Activated naive CD4-positive, alpha-beta T cell treated with anti-CD3 and anti-CD28 coated beads, Interleukin-2, amount 50 U/mL, for 24 hours (primary cell): ENCODE results near the gene ROR2.

Experiments used
- H3K27ac Mint-ChIP-seq: one replicate; pipeline ENCODE4 v1.8.0; 2021; ENCODE audit warnings: mild to moderate bottlenecking, mixed read lengths
- H3K27me3 Mint-ChIP-seq: one replicate; pipeline ENCODE4 v1.8.0; 2021; ENCODE audit warnings: mixed read lengths
- H3K36me3 Mint-ChIP-seq: one replicate; pipeline ENCODE4 v1.8.0; 2021; ENCODE audit warnings: mixed read lengths
- H3K4me1 Mint-ChIP-seq: one replicate; pipeline ENCODE4 v1.8.0; 2021; ENCODE audit warnings: mixed read lengths
- H3K4me3 Mint-ChIP-seq: one replicate; pipeline ENCODE4 v1.8.0; 2021; ENCODE audit warnings: mild to moderate bottlenecking, mixed read lengths
- H3K9me3 Mint-ChIP-seq: one replicate; pipeline ENCODE4 v1.8.0; 2021; ENCODE audit warnings: mixed read lengths

ROR2 gene

DNA sequence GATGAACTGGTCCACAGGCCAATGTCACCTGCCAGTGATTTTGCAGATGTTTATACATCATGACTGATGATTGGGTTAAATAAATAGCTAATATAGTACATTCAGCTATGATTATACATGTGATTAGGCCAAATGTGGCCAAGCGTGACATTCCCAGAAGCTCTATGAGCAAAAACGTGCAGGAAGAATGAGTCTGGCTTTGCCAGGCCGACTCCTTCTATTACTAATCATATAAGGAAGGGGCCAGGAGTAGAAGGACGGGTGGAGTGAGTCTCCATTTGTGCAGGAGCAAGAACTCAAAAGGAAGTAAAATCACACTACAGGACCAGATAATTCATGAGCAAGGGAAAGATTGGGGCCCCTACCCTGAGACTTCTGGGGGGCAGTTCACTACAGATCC is 178.2 kb downstream of the ROR2 start:
- Mint-ChIP-seq H3K4me1 (no peaks in the 10 kb centered on the region), H3K9me3 (no peaks in the 10 kb centered on the region), H3K36me3 (no peaks in the 10 kb centered on the region), H3K27ac (no peak overlapping the region), H3K27me3 (peaks cover 14% of the 10 kb centered on the region), H3K4me3 (no peak overlapping the region)

DNA sequence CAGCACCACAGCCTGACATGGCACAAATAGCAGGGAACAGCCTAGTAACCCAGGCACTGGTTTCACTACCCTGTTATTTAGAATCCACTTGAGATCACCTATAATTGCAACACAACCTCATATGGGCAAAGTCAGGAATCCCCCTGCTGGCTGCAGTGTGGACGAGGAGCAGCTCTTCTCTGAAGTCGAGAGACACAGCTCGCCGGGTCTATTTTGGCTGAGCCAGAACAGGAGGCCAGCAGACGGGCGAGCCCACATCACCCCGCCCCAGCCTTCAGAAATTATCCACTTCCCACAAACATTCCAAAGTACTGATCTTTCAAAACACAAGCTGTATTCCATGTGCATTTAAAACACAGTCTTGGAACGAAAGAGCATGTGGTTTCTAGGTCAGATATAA is 179.0 kb downstream of the ROR2 start:
- H3K36me3 Mint-ChIP-seq: no peaks in the 10 kb centered on the region
- peaks cover 16% of the 10 kb centered on the region for H3K27me3 Mint-ChIP-seq

DNA sequence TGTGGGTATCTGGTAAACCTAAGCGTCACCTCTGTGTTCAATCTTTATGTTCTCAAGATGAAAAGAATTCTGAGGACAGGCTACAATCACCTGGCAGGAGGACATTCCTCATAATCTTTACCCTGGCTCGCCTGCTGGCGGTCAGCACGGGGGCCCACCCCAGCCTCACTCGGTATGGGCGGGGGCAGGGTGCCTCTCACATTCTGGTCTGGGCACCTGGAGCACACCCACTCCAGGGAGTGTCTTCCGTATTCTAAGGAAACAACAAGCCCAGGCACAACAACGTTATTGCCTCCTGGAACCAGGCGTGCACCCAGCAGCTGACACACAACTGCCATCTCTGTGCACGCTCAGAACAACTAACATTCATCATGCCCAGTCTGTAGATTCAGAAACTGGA is 179.8 kb downstream of the ROR2 start:
- Mint-ChIP-seq H3K4me3 (no peak overlapping the region), H3K4me1 (no peaks in the 10 kb centered on the region), H3K27me3 (peaks cover 15% of the 10 kb centered on the region), H3K27ac (no peak overlapping the region), H3K36me3 (no peaks in the 10 kb centered on the region), H3K9me3 (no peaks in the 10 kb centered on the region)

More for the DNA sequence above, 179.0 kb downstream of the ROR2 start:
- no peak overlapping the region for H3K27ac Mint-ChIP-seq
- H3K4me3 Mint-ChIP-seq: no peak overlapping the region
- H3K4me1 Mint-ChIP-seq: no peaks in the 10 kb centered on the region
- H3K9me3 Mint-ChIP-seq: no peaks in the 10 kb centered on the region

DNA sequence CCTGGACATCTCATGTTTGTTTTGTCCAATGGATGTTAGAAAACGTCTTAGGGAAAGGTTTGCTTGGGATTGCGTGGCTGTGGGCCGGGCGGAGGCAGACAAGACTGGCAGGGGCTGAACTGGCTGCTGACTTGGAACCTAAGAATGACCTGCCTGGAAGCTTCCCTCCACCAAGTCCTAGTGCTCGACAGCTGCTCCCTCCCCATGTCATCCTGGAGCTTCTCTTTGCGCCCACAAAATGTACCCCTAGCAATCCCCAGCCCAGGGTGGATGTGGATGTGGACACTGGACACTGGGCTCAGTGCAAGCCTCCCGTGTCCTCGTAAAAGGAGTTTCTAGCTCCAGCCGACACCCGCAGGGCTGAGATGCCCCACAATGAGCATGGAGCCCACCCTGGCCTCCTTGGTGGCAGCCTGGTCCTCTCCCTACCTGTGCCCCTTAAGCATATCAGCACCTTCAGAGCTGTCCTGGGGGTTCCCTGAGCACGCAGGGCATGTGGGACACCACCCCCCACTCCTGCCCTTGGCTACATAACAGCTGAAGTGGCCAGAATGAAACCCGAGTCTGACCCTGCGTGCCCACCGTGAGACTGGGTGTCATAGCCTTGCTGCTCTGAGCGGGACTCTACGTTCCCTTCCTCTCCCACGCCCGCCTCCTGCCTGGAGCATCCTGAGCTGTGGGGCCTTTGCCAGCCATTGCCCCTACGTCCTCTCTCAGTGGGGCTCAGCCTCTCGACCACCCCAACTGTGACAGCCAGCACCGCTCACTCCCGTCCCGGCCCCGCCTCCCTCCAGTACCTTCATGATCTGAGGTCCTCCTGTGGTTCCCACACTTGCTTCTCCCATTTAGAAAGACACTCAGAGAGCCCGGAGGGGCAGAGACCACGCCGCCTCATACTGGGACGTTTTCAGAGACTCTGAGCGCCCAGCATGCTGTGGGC is 180.8 kb downstream of the ROR2 start:
- Mint-ChIP-seq H3K4me3 (no peak overlapping the region), H3K4me1 (no peaks in the 10 kb centered on the region), H3K27ac (no peak overlapping the region), H3K9me3 (no peaks in the 10 kb centered on the region), H3K36me3 (no peaks in the 10 kb centered on the region), H3K27me3 (peaks cover 12% of the 10 kb centered on the region)

DNA sequence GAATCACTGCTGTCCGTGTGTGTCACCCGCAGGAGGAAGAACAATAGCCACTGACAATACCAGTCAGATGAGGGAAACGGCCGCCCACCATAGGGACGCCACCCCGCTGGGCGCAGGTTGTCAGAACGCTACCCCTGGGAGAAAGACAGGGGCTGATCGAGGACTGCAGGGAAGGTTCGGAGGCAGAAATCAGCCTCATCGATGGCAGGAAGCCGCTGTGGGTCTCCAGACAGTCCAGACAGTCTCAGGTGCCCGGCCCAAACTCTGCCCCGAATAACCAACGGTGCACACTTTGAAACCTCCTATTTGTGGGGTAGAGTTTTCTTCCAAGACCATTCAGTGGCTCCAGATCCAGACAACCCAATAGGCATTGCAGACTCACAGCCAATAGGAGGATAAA is 181.5 kb downstream of the ROR2 start:
- Mint-ChIP-seq H3K9me3 (no peaks in the 10 kb centered on the region), H3K27me3 (peaks cover 14% of the 10 kb centered on the region), H3K4me1 (no peaks in the 10 kb centered on the region), H3K27ac (no peak overlapping the region), H3K4me3 (no peak overlapping the region), H3K36me3 (no peaks in the 10 kb centered on the region)

DNA sequence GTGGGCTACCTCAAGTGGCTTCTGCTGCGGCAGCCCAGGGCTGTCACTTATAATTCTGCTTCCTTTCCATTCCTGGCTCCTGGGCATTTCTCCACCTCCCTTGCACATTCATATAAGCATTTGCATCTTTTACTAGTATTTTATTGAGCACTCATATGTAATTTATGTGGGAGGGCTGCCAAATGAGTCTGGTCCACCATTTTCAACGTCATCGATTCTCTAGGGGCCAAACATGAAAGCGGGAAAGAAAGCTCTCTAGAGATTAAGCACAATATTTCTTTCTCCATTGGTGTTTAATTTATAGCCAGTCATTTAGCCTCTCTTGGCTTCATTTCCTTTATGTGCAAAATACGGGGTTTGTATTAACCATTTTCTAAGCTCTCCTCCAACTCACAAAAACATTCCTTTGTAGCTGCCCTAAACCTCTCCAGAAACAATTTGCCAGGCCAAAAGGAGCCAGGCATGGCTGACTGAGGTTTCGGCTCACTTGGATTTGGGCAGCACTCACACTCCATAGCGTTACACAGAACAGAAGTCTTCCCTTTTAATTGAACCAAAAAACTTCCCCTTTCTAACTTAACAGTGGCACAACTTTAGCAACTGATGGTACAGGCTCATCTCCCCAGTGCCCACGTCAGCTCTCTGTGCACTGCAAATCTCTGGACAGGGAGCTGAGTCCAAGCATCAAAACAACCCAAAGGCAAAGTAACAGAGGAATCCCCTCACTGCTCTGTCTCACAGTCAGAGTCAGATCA is 183.5 kb downstream of the ROR2 start:
- no peak overlapping the region for H3K27ac Mint-ChIP-seq
- H3K36me3 Mint-ChIP-seq: no peaks in the 10 kb centered on the region

DNA sequence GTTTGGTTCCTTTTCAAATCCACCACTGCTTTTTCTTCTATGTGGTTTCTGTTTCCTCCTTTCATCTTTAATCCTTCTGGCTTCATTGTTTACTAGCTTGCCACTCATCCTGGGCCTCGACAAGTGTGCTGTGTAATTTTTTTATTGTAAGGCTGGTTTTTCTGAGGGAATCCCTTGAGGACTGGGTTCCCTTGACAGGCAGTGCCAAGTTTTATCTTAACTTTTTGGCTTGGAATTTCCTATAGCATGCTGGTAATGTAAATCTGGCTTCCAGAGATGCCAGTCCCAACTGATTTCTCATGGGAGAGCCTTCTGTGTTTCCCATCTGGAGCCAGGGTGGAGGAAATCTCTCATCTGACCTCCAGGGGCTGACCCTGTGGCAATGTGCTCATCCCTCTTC is 184.7 kb downstream of the ROR2 start:
- no peak overlapping the region for H3K27ac Mint-ChIP-seq
- H3K4me1 Mint-ChIP-seq: no peaks in the 10 kb centered on the region
- no peaks in the 10 kb centered on the region for H3K36me3 Mint-ChIP-seq
- peaks cover 14% of the 10 kb centered on the region for H3K27me3 Mint-ChIP-seq
- H3K9me3 Mint-ChIP-seq: peaks cover 6% of the 10 kb centered on the region
- no peak overlapping the region for H3K4me3 Mint-ChIP-seq

More for the DNA sequence above, 183.5 kb downstream of the ROR2 start:
- Mint-ChIP-seq H3K9me3 (peaks cover 6% of the 10 kb centered on the region), H3K4me1 (no peaks in the 10 kb centered on the region), H3K27me3 (peaks cover 14% of the 10 kb centered on the region), H3K4me3 (no peak overlapping the region)

DNA sequence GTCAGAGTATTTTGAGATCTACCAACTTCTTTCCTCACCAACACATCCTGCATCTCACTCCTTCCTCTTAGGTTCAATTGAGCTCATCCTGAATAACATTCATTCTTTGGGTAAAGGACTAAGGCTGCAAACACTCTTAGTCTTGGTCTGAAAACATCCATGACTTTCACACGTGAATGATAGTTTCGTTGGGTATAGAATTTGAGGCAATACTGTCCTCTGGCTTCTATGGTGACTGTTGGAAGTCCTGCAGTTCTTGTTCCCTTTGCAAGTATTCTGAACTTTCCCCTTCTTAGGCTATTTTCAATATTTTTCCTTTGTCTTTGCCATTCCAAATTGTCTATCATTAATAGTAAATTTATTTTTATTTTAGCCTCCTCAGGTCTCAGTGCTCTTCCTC is 185.4 kb downstream of the ROR2 start:
- Mint-ChIP-seq H3K4me3 (no peak overlapping the region), H3K27me3 (peaks cover 14% of the 10 kb centered on the region), H3K36me3 (no peaks in the 10 kb centered on the region), H3K4me1 (no peaks in the 10 kb centered on the region), H3K27ac (no peak overlapping the region), H3K9me3 (peaks cover 6% of the 10 kb centered on the region)

DNA sequence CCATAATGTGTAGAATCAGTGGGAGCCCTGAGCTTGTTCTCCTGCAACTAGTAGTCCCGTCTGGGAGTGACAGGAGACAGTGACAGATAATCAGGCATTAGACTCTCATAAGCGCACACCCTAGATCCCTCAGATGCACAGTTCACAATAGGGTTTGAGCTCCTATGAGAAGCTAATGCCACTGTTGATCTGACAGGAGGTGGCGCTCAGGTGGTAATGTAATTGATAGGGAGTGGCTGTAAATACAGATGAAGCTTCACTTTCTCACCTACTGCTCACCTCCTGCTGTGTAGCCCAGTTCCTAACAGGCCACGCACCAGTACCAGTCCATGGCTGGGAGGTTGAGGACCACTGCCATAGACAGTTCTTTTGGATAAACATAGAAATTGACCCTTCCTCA is 188.7 kb downstream of the ROR2 start:
- no peaks in the 10 kb centered on the region for H3K4me1 Mint-ChIP-seq
- no peak overlapping the region for H3K4me3 Mint-ChIP-seq
- H3K27ac Mint-ChIP-seq: no peak overlapping the region
- H3K36me3 Mint-ChIP-seq: no peaks in the 10 kb centered on the region
- peaks cover 6% of the 10 kb centered on the region for H3K9me3 Mint-ChIP-seq
- H3K27me3 Mint-ChIP-seq: peaks cover 15% of the 10 kb centered on the region

DNA sequence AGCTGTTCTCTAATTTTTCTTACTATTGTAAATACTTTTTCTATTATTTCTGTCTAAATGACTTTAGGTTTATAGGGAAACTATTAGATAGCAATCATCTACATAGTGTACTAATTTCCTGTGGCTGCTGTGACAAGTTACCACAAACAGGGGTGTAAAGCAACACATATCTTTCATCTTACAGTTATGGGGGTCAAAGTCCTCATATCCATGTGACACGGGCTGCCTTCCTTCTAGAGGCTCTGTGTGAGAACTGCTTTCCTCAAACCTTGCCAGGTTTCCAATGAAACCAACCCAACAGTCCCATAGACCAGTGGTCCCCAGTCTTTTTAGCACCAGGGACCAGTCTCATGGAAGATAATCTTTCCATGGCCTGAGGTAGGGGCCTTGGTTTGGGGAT is 189.1 kb downstream of the ROR2 start:
- peaks cover 6% of the 10 kb centered on the region for H3K9me3 Mint-ChIP-seq
- H3K36me3 Mint-ChIP-seq: no peaks in the 10 kb centered on the region
- no peak overlapping the region for H3K4me3 Mint-ChIP-seq
- no peak overlapping the region for H3K27ac Mint-ChIP-seq
- H3K27me3 Mint-ChIP-seq: peaks cover 11% of the 10 kb centered on the region
- no peaks in the 10 kb centered on the region for H3K4me1 Mint-ChIP-seq

DNA sequence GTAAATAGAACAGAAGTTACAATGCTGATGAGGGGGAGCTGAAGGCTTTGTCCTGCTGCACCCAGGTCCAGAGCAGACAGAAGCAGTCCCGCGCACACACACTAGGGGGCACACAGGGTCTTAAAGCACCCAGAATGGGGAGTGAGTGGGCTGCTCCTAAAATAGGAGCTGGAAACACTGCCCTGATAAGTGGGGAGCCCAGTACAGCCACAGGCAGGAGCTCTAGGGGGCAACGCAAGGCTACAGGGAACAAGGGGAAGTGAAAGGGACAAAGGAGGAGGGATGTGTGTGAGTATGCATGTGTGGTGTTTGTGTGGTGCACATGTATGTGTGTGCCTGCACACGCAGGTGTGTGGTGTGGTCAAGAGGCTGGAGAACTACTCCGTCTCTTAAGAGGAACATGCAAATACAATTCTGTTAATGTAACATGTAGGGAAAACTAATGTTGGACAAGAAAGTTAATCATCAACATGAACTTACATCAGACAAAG is 191.5 kb downstream of the ROR2 start:
- H3K36me3 Mint-ChIP-seq: no peaks in the 10 kb centered on the region
- H3K4me3 Mint-ChIP-seq: no peak overlapping the region
- H3K27ac Mint-ChIP-seq: no peak overlapping the region
- peaks cover 6% of the 10 kb centered on the region for H3K9me3 Mint-ChIP-seq
- H3K4me1 Mint-ChIP-seq: no peaks in the 10 kb centered on the region
- H3K27me3 Mint-ChIP-seq: peaks cover 6% of the 10 kb centered on the region

DNA sequence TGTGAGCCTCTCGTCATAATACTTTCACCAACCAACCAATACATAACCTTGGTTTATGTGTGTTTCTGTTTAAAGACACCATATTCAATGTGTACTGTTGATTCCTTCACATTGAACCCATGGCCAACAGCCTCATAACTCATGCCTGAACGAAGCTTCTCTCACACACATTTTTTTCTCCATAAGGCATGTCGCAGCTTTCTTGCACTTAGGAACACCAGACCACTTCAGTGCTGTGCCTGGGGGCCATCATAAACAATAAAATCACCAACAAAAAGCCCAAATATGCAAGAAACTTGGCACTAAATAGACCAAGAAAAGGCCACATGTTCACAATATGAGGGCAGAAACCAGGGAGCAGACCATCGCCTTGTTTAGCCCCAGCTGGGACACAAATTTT is 192.2 kb downstream of the ROR2 start:
- Mint-ChIP-seq H3K4me3 (no peak overlapping the region), H3K36me3 (no peaks in the 10 kb centered on the region), H3K9me3 (peaks cover 6% of the 10 kb centered on the region), H3K4me1 (no peaks in the 10 kb centered on the region), H3K27me3 (peaks cover 5% of the 10 kb centered on the region), H3K27ac (no peak overlapping the region)

DNA sequence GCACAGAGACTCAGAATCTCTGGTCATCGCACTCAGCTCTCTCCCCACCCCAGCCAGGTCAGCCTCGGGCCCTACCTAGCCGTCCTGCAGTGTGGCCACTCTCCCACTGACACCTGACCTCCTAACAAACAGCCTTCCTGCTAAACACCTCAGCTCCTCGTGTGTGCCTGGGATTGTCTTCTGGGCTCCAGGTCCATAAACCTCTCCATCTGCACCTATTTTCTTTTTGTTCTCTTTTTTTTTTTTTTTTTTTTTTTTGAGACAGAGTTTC is 193.6 kb downstream of the ROR2 start:
- H3K4me1 Mint-ChIP-seq: no peaks in the 10 kb centered on the region
- no peak overlapping the region for H3K4me3 Mint-ChIP-seq
- peaks cover 5% of the 10 kb centered on the region for H3K27me3 Mint-ChIP-seq
- no peak overlapping the region for H3K27ac Mint-ChIP-seq
- H3K36me3 Mint-ChIP-seq: no peaks in the 10 kb centered on the region
- no peaks in the 10 kb centered on the region for H3K9me3 Mint-ChIP-seq

DNA sequence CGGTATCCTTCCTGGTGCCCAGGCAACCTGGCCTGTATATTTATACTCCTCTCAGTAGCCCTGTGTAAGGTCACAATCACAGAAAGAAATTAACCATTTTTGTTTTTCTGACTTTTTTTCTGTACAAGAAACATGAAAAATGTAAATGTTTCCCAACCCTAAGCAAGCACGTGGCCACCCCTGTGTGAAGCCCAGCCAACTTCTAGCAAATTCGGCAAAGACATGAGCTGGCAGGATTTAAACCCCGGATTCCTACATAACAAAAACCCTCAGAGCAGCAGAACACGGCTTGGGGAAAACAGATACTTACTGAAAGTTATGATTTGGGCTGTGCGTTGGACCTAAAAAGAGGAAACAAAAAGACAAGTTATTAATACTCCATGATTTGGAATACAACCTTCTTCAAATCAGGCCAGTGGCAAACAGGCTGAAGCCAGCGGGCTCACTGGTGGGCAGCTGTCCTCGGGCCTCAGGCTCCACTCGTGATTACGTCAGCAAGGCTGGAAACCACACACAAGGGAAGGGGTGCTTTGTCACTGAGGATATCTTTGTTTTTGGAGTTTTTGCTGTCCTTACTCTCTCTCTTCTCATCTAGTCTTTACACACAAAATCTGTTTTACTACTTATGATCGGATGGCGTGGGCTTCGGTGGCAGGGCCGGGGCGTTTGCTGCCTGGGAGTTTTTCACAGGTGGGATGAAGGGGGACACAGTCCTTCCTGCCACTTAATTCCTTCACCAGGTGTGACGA is 194.1 kb downstream of the ROR2 start:
- no peaks in the 10 kb centered on the region for H3K4me1 Mint-ChIP-seq
- H3K4me3 Mint-ChIP-seq: no peak overlapping the region
- no peak overlapping the region for H3K27ac Mint-ChIP-seq
- H3K36me3 Mint-ChIP-seq: no peaks in the 10 kb centered on the region
- peaks cover 5% of the 10 kb centered on the region for H3K27me3 Mint-ChIP-seq
- no peaks in the 10 kb centered on the region for H3K9me3 Mint-ChIP-seq

DNA sequence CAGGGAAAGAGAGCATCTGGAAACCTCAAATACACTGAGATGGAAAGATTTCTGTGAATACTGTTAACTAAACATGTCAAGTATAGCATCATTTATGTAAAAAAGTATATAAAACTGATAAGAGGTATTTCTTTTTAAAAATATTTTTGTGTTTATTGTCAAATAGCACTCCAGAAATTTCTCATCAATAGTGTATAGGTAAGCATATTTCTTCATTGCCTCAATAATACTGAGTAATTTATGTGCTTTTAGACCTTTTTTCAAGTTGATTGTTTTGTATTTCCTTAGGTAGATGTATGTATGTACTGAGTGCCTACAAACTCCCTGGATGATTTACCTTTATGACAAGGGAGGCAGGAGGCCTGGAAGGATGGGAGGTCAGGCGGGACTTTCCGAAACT is 196.3 kb downstream of the ROR2 start:
- Mint-ChIP-seq H3K4me1 (no peaks in the 10 kb centered on the region), H3K4me3 (no peak overlapping the region), H3K27me3 (peaks cover 5% of the 10 kb centered on the region), H3K9me3 (no peaks in the 10 kb centered on the region), H3K27ac (no peak overlapping the region), H3K36me3 (no peaks in the 10 kb centered on the region)

DNA sequence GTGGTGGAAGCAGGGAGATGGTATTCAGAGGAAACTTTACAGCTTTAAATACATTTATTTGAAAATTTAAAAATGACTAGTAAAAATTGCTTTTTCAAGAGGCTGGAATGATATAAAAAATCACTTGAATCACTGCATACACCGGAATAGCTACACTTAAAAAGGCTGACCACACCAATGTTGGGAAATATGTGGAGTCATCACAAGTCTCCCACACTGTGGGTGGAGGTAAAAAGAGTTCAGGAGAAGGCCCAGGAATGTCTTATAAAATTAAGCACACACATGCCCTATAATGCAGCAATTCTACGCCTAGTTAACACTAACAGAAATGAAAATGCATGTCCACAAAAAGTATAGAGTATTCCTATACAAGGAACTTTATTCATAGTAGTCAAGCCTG is 198.1 kb downstream of the ROR2 start:
- no peak overlapping the region for H3K27ac Mint-ChIP-seq
- no peak overlapping the region for H3K4me3 Mint-ChIP-seq
- H3K27me3 Mint-ChIP-seq: peaks cover 1% of the 10 kb centered on the region
- H3K9me3 Mint-ChIP-seq: no peaks in the 10 kb centered on the region
- no peaks in the 10 kb centered on the region for H3K36me3 Mint-ChIP-seq
- H3K4me1 Mint-ChIP-seq: no peaks in the 10 kb centered on the region
